ENCODE data around the gene ZNF48.
A peak's percentile ranks its signal among the peaks of the same experiment; 100 is the strongest.

The ZNF48 gene

DNA sequence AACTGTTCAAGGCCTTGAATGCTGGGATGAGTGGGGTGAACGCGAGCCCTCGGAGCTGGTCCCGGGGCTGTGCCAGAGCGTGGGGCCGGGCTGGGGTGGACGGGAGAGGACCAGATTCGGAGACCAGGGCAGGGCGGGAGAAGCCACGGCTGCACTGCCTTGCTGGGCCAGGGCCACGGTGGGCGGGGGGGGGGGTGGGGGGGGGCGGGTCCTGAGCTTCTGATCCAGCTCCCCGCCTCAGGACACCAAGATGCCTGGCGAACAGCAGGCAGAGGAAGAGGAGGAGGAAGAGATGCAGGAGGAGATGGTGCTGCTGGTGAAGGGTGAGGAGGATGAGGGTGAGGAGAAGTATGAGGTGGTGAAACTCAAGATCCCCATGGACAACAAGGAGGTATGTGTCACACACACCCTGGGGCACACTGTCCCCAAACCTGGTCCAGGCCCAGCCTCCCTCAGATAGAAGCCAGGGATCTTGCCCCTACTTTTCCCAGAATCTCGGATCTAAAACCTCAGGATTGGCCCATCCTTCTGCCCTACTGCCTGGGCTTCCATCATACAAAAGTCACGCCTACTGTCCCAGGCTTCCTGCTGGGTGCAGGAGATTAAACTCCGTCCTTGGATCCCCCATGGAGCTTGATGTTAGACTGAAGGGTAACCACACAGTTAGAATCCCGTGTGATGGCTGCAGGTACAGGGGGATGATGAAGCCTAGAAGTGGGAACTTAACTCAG is 12.7 kb downstream of the ZNF48 start:
- DNase-seq = no peak

DNA sequence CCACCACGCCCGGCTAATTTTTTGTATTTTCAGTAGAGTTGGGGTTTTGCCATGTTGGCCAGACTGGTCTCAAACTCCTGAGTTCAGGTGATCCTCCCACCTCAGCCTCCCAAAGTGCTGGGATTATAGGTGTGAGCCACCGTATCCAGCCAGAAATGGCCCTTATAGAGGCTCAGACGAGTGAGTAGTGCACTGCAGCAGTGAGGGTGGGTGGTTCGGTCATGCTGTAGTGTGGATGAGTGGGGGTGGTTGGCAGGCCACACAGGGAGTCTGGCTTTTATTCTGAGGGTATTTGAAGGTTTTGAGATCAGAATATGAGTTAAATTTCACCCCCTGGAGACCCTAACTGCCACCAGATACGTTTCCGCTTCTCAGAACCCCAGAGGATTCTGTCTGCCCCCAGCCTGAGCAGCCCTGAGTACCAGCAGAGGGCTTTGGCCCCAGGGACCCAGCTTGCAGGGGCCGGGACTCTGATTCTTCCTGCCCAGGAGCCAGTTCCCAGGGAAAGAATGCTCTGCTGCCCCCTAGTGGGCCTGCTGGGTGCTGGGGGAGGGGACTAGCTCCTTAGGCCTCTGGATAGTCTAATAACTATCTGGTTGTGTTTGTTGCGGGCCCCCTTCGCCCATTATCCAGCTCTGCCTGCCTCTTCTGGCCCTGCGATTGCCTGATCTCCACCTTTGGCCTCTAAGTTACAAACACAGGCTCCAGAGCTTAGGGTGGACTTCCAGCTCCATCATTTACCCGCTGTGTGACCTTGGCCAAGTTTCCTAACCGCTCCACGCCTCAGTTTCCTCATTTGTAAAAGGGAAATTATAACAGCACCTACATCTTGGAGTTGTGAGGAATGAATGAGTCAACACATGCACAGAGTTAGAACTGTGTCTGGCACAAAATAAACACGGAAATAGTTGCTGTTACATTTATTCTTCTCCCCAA is 14.2 kb downstream of the ZNF48 start:
- peak; percentile 96 to 97 for DNase-seq

DNA sequence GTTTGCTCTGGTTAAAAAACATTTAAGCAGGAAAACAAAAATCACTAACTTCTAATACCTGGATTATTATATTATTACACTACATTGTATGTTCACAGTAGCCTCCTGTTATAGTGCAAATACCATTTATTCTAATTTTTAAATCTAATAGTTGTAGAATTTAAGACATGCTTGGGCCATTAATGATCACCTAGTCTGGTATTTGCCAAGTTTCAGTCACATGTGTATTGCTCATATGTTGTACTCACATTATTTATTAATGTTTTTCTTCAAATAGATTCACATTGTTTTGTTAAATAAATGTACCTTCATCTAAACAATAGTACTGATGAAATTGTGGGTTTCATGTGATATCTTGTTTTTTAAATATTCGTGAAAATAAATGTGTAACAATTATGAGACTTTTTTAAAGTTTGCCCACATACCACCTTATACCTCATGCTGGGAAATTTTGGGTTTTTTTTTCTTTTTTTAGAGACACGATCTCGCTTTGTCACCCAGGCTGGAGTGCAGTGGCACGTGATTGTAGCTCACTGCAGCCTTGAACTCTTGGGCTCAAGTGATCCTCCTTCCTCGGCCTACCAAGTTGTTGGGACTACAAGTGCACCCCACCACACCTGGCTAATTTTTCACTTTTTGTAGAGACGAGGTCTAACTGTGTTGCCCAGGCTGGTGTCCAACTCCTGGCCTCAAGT is 18.0 kb downstream of the ZNF48 start:
- DNase-seq = no peak

GRCh38 chr16:30414159-30414558 is 18.9 kb downstream of the ZNF48 start:
- no peak for DNase-seq

- DNase-seq = no peak
Measured at GRCh38 chr16:30416047-30416603, 20.9 kb downstream of the ZNF48 start.

DNA sequence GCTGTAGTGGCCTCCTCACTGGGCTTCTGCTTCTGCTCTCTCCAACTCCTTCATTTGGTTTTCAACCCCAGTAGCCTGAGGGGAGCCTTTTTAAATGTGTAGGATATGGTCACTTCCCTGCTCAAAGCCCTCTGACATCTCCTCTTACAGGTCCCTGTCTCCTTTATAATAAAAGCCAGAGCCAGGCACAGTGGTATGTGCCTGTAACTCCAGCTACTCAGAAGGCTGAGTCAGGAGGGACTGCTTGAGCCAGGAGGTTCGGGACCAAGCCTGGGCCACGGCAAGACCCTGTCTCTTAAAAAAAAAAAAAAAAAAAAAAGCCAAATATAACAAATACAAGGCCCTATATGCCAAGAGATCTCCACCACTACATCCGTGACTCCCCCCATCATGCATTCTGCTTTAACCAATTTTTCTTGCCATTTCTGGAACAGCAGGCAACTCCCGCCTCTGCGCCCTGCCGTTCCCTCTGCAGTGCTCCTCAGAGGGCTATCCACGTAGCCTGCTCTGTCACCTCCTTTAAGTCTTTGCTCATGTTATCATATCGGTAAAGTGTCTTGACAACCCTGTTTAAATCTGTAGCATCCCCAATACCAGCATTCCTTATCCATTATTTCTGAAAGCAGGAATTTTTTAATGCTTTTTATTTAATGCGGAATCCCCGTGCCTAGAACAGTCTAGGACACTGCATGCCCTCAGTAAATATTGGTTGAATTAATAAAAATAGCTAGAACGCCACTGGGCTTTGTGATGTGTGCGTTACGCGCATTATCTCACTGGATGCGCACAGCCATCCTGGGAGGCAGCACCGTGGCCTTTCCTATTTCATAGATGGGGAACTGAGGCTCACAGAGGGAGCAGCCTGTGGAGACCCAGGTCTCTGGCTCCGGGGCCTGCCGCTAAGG is 21.7 kb downstream of the ZNF48 start:
- peak in 1 of 2 experiments; percentile 37 for DNase-seq

GRCh38 chr16:30417529-30418349 is 22.5 kb downstream of the ZNF48 start:
- peak; percentile 84 to 89 for DNase-seq

GRCh38 chr16:30418350-30419181 is 23.3 kb downstream of the ZNF48 start:
- no peak for DNase-seq

- DNase-seq = no peak
Measured at GRCh38 chr16:30421010-30421409, 25.8 kb downstream of the ZNF48 start.

DNA sequence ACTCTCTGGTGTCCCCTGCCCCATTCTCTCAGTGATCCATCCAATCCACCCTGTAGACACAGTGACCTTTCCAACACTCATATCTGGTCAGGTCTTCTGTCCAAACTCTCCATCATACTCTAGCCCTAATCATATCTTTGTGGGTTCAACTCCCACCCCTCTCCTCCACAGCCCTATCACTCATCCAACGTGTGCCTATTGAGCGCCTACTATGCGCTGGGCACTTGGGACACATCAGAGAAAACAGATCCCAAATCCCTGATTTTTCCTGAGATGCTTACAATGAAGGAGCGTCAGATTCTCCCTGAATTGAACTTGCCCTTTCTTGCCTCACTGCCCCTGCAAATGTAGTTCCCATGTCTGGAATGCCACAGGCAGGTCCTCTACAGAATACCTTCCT is 32.8 kb downstream of the ZNF48 start:
- DNase-seq = no peak

DNA sequence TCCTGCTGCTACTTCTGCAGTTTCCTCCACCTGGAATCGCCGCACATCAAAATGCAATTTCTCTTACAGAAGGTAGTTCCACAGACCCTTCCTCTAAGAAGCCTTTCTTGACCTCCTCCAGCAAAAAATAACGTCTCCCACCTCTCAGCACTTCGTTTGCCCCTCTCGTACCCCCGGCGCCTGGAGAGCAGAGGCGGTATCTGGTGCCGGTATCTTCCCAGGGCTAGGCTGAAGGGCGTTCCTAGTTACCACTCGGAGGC is 34.1 kb downstream of the ZNF48 start:
- DNase-seq = no peak

- DNase-seq = peak; percentile 97 to 98
Measured at GRCh38 chr16:30429678-30430427, 34.6 kb downstream of the ZNF48 start, which contains the start of gene DCTPP1. DCTPP1 (minus strand) TSS chr16:30430030; CDS start chr16:30429980, 50 bp downstream.

DNA sequence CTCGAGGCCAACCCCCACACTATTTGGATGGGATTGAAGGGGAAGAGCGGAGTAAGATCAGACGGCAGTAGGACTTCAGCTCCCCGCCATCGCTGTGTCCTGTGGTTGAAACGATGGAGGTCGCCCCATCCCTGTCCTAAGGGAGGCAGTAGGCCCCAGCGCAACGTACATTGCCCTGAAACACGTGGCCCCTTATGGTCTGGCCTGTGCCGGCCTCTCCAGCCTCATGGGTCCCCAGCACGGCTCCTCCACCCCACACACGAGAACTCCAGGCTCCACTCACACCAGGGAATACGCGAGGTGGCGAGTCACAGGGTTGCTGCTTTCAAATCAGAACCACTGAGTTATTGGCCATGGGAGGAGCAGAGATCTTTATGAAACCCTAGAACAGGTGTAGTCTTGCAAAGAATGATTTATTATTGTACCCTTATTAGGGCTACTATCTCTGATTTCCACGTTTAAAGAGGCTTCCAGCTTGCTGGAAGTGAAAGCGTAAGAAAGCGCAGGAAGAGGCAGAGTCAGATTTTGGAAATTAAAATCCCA is 35.3 kb downstream of the ZNF48 start:
- peak; percentile 45 to 58 for DNase-seq

DNA sequence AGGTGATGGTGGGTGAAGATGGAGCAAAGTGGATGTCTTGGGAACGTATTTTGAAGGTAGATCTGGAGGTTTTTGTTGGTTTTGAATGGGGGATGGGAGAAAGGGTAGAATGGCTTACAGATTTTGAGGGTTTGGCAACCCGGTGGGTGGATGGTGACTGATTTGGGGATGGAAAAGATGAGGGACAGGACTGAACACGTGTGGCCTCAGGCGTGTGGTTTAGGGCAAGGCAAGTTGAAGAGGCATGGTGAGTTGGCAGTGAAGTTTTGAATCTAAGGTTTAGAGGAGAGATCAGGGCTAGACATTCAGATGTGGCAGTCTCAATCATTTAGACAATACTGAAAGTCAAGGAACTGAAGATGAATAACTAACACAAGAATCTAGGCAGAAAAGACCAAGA is 39.6 kb downstream of the ZNF48 start:
- peak; percentile 78 to 87 for DNase-seq

DNA sequence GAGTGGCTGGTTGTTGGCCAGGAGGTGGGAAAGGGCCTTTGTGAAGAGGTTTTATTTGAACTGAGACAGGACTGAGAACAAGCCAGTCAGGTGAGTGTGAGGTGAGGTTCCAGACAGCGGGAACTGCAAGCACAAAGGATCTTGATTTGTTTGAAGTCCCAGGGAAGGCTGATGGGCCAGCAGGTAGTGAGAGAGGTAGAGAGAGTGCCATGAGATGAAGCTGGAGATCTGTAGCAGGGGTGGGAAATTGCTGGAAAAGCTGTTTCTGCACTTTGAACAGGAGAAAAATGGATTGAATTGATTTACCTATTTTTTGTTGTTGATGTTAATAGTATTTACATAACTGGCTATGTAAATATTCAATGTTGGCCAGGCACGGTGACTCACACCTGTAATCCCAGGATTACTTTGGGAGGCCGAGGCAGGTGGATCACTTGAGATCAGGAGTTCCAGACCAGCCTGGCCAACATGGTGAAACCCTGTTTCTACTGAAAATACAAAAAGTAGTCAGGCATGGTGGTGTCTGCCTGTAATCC is 42.4 kb downstream of the ZNF48 start:
- DNase-seq = no peak

DNA sequence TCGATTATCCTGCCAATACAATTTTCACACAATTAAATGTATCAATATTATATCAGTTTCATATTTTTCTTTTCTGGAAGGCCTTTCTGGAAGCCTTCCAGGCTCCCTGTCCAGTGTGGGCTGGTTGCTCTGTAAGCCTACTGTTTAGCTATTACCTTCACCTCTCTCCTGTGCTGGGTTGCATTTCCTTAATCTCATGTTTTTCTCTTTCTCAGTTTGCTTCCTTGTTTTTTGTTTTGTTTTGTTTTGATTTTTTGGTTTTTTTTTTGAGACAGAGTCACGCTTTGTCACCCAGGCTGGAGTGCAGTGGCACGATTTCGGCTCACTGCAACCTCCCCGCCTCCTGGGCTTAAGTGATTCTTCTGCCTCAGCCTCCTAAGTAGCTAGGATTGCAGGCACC is 43.6 kb downstream of the ZNF48 start:
- no peak for DNase-seq

DNA sequence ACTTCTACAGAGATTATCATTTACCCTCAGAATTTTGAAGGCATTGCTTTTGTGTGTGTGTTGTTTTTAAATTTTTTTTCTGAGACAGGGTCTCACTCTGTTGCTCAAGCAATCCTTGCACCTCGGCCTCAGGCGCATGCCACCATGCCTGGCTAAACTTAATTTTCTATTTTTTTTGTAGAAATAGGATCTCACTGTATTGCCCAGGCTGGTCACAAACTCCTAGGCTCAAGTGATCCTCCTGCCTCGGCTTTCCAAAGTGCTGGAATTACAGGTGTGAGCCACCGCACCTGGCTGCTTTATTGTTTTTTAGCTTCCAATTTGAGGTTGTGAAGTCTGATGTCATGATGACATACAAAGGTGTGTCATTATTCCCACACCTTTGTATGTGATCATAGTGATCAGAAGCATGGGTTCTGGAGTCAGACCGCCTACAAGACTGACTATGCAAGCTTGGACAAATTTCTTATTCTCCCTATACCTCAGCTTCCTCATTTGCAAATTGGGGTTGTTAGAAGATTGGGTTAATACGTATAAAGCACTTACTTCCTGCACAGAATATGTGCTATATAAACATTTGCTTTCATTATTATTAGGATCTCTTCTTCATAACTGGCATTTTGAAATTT is 44.6 kb downstream of the ZNF48 start:
- no peak for DNase-seq

GRCh38 chr16:30443631-30444030 is 48.4 kb downstream of the ZNF48 start:
- DNase-seq = no peak
